Measurements from ENCODE around the gene RPL35.
"Not testable (repeated sequence)": the region's sequence is repeated elsewhere in the genome, so short reads cannot be mapped to it uniquely, and the experiment has no call there.

The RPL35 gene

GRCh38 chr9:124852121-124852828, 9.5 kb downstream of the RPL35 start:
- no peak for DNase-seq

- no peak for DNase-seq
These were observed 12.0 kb downstream of the RPL35 start for GRCh38 chr9:124849801-124850200.

- DNase-seq = no peak
These were observed 14.8 kb downstream of the RPL35 start for GRCh38 chr9:124846969-124847368.

- not testable (repeated sequence) for DNase-seq
These were observed 15.3 kb downstream of the RPL35 start for GRCh38 chr9:124846467-124846866.

- DNase-seq = no peak
These were observed 17.5 kb downstream of the RPL35 start for GRCh38 chr9:124844291-124844690.

GRCh38 chr9:124843456-124844034, 18.2 kb downstream of the RPL35 start:
- DNase-seq = no peak

- no peak for DNase-seq
These were observed 20.5 kb downstream of the RPL35 start for GRCh38 chr9:124841075-124841821.

GRCh38 chr9:124840300-124840833, 21.4 kb downstream of the RPL35 start:
- DNase-seq = peak in 1 of 2 donors; percentile 31

GRCh38 chr9:124839612-124840299, 22.0 kb downstream of the RPL35 start:
- peak in 1 of 2 donors; percentile 19 for DNase-seq

GRCh38 chr9:124838567-124839275, 23.0 kb downstream of the RPL35 start:
- DNase-seq = not testable (repeated sequence)

- DNase-seq = not testable (repeated sequence)
These were observed 23.6 kb downstream of the RPL35 start for GRCh38 chr9:124838132-124838531.

- no peak for DNase-seq
These were observed 26.7 kb downstream of the RPL35 start for GRCh38 chr9:124835026-124835557.

GRCh38 chr9:124834591-124834990, 27.2 kb downstream of the RPL35 start:
- DNase-seq = no peak

- DNase-seq = no peak
These were observed 30.0 kb downstream of the RPL35 start for GRCh38 chr9:124831642-124832364.

- no peak for DNase-seq
These were observed 31.2 kb downstream of the RPL35 start for GRCh38 chr9:124830593-124830992.

- DNase-seq = no peak
These were observed 32.5 kb downstream of the RPL35 start for GRCh38 chr9:124829334-124829669.

GRCh38 chr9:124828489-124829333, 33.0 kb downstream of the RPL35 start:
- no peak for DNase-seq

GRCh38 chr9:124820698-124821623, 40.8 kb downstream of the RPL35 start:
- DNase-seq = no peak

Data from inflammatory macrophage treated with lipopolysaccharide for 1 hour (primary cell).